ENCODE measurements around the gene TFR2.
A peak's percentile ranks its signal among the peaks of the same experiment; 100 is the strongest.

Gene TFR2

DNA sequence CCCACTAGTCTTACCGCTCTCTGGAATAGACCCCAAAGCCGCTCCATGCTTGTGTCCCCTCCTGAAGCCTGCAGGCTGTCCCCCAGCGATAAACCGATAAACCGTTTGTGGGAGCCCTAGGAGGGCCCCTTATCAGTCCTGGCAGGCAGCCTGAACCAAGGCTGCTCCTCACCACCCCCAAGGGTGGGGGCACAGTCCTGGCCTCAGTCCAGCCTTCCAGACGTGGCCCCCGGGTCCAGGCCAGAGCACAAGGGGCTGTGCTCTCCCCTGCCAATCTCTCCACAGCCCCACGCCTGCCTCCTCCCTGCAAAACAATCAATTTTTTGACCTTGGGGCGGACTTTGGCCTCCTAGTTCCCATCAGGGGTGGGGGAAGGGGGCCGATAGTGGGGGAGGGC lies at the start of gene TFR2:
TFR2 (minus strand) TSS at position 90 of the 397 bp plus-strand sequence; CDS start at position 47, 43 bp downstream.
- DNase-seq (ENCODE audit: low read depth): no peak

- DNase-seq (ENCODE audit: low read depth): no peak
Measured at GRCh38 chr7:100689230-100690135, 48.1 kb upstream of the TFR2 start.

DNA sequence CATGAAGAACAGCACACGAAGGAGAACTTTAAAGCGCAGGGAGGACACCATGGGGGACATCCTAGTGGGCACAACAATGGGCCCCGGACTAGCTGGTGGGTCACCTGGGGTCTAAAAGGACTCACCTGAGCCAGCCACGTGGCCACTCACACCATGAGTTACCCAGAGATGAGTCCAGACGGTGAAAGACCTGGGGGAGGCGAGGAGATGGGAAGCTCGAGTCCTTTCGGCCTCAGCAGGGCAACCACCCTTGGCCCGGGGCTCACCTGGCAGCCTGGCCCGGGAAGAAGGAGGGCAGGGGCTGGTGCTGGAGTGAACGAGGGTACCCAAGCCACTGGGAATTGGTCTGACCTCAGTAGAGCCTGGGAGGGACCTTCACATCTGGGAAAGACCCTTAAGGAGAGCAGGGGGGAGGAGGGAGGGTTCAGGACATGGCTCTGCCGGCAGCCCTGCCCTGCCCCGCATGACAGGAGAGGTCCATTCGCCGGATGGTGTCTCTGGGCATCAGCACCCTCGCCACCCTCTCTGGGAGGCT lies 47.0 kb upstream of the TFR2 start:
- no peak for DNase-seq (ENCODE audit: low read depth)

DNA sequence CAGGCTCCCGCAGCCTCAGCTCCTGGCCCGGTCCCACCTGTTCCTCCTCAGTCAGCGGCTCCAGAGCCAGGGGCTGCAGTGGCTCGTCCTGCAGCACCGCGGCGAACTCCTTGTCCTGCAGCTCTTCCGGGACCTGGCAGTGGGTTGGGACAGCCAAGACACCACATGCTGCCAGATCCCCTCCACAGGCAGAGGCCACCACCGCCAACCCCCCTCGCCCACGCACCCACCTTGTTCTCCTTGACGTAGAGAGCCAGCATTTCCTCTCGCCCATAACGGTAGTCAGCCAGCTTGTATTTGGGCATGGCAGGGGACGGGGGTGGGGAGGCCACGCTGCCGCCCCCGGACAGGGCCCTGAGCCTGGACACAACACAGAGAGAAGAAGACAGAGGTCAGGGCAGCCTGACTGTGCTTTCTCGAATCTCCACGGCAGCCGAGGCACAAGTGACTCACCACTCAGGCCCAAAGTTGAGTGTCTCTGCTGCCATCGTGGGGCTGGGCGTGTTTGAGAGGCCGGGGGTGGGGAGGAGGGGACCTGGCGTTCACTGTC lies 46.5 kb upstream of the TFR2 start:
- DNase-seq (ENCODE audit: low read depth): no peak

GRCh38 chr7:100687261-100687660 lies 45.9 kb upstream of the TFR2 start:
- DNase-seq (ENCODE audit: low read depth): no peak

- DNase-seq (ENCODE audit: low read depth): no peak
Measured at GRCh38 chr7:100686822-100687211, 45.5 kb upstream of the TFR2 start.

DNA sequence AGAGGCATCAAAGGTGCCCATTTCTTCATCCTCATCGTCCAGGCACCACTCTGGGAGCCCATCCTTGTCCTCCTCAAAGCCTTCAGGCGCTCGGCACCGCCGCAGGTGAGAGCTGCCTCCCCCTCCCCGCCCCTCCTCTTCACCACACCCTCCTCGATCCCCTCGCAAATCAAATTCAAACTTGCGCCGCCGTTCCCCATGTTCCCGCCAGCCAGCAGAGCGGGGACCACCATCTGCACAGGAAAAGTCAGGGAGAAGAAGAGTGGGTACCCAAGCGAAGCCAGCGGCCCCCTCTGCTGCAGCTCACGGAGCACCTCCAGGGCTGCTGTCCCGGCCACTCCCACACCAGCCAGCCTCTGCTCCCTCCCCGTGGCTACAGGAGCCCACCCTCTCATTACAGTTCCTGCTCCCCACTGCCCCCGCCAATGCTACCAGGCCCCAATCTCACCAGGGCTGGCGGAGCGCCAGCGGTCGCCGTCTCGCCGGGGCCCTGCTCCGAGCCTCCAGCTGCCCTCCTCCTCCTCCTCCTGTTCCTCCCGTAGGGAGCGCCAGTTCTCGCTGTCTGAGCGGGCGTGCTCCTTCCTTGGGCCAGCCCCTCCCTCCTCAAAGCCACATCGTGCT lies 45.0 kb upstream of the TFR2 start:
- no peak for DNase-seq (ENCODE audit: low read depth)

DNA sequence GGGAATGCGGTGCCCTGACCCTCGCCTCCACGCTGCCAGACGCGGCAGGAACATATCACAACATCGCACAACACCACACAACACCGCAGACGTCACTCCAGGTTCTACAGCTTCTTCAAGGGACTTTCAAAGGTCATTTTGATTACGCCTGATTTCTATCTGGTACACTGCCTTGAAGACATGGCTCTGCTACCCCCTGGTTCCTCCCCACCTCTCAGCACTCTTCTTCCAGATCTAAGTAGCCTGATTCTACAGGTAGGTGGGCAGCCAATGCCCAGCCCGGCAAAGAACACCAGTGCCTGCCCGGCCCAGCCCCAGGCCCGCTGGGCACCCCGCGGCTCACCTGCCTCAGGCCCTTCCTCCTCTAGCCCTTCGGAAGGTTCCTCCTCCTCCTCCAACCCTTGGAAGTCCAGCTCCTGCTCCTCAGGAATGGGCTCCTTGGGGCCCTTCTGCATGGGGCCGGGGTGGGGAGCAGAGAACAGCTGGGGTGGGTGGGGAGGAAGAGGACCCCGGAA lies 44.3 kb upstream of the TFR2 start:
- DNase-seq (ENCODE audit: low read depth): no peak

DNA sequence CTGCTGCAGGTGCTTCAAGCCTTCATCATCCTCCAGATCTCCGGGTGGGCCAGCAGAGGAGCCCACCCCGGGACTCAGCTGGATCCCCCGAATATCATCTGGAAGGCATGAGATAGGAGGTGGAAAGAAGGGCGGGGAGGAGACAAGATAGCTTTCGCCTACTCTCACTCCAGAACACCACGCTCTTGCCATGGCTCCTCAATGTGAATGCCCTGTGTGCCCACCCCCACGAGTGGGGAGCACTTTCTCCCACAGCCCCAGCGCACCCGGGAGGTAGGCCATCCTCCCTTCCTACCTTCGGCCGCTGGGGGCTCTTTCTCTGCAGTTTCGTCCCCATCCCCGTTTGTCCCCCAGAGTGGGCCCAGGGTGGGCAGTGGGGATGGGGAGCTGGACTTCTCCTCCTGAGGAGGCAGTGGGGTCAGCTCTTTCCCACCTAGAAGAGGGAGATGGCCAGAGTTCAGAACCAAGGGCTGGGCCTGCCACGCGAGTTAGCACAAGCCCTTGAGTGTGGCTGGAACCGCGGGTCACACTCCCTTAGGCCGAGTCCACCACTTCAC lies 43.8 kb upstream of the TFR2 start:
- DNase-seq (ENCODE audit: low read depth): no peak

- no peak for DNase-seq (ENCODE audit: low read depth)
Measured at GRCh38 chr7:100684534-100685042, 43.2 kb upstream of the TFR2 start.

DNA sequence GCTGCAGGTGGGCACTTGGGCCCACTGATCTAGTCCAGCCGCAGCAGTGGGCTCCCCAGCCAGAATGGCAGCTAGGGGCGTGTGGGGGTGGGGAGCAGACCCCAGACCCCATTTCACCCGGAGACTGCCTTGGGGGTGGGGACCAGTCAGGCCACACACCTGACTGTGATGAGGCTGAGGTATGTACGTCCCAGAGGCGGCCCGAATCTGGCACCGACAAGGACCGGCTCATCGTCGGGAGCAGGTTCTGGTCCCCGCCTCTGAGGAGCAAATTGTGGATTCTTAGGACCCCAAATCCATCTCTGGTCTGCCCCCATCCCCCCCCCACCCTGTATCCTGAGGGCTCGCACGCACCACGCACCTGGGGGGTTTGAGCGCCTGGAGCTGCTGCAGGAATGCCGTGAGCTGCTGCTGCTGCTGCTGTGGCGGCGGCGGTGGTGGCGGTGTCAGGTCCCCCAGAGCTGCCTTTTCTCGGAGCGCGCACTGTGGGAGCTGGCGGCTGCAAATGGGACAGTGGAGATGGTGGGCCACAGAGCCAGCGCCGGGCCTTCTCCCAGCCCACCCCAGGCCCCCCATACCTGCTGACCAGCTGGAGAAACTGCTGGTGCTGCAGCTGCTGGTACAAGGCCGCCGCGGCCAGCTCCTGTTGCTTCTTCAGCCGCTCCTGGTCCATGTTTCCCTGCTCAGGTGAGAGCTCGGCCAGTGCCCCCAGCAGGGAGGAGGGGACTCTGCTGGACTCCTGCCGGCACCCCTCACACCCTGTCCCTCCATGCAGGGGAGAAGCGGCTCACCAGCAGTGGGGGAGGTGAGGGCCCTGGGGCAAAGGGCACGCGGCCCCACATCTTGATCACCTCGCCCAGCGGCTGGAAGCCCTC lies 42.5 kb upstream of the TFR2 start:
- DNase-seq (ENCODE audit: low read depth): no peak

DNA sequence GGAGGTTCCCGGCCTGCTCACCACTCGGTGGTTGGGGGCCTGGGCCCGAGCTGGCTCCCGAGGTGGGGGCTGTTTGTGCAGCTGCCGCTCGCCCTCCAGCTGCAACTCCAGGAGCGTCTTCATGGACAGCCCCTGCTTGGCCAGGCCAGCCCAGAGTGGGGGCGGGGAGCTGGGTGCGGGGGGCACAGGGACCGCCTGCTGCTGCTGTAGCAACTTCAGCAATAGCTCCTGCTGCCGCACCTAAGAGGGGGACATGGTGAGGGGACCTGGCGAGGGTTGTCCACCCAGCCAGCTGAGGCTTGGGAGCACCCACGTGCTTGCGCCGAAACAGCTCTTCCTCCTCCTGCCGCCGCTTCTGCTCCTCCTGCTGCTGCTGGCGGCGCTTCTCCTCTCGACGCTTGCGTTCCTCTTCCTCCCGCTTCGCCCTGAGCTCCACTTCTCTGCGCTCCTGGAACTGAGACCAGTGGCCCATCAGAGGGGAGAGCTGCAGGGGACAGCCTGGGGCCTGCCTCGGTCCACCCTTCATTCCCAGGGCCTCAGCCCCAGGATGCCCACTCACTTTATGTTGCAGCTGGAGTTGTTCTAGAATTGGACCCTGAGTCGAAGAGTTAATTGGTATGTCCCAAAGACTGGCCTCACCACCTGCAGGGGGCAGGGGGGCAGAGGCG lies 41.8 kb upstream of the TFR2 start:
- DNase-seq (ENCODE audit: low read depth): no peak

- peak; percentile 80 for DNase-seq (ENCODE audit: low read depth)
Measured at GRCh38 chr7:100682228-100682741, 40.9 kb upstream of the TFR2 start.

GRCh38 chr7:100681491-100682227 lies 40.3 kb upstream of the TFR2 start:
- no peak for DNase-seq (ENCODE audit: low read depth)

GRCh38 chr7:100680576-100681271 lies 39.4 kb upstream of the TFR2 start:
- no peak for DNase-seq (ENCODE audit: low read depth)

DNA sequence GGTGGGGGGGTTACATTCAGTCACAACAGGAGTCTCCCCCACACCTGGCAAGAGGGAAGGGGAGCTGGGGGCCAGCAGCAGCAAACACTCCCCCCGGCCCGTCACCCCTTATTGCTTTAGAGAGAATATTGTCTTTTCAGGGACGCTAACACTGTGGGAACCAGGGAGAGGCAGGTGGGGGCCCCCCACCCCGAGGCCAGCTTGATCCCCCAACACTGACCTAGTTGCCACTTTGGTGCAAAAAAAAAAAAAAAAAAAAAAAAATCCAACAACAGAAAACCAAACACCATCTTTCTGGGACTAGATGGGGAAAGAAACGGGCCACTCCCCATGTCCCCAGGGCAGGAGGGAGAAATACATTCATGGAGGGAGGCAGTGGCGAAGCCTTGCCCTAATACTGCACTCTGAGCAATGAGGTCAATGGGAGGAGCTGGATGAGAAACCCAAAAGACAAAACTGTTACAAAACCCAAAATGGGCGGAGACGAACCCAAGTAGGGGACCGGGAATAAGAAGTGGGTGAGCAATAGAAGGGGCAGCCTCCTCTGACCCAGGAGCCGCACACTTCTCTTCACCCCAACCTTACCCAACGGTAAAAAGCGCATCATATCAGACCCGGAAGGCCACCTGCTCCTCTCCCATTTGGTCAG lies 38.7 kb upstream of the TFR2 start:
- no peak for DNase-seq (ENCODE audit: low read depth)

DNA sequence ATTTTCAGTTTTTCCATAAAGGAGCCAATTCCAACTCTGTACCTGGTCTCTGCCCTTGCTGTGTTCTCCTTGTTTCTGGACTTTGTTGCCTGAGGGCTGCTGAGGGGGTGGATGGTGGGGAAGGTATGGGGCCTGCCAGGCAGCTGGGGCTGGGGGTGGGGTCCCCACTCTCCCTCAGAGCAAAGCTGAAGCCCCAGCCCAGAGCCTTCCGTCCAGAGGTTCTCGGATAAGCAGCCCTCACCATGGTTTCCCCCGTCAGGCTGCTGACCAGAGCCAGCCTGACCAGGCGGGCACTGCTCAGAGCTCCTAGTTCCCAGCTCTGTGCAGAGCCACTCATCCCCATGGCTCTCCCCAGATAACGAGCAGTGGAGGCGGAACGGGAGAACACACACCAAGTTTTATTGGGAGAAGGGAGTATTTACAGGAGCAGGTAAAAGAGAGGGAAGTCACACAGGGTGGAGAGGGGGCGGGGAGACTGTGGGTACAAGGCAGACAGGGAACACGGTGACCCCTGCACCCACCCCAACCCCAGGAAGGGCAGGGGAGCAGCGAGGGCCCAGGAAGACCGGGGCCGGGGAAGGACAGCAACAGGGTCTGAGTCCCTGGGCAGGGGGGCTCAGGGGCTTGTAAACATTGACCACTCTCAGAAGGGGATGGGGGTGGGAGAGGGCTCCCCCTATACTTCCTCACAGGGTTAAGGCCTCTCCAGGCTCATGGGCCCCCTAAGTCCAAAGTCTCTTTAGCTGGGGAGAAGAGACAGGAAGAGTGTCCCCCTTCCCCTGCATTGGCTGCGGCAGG lies 38.0 kb upstream of the TFR2 start:
- no peak for DNase-seq (ENCODE audit: low read depth)
